PC-3 (cell line): Measurements from ENCODE around the gene CACNA1E. TPM values are rescaled to one million over a fixed set of nuclear protein-coding genes. Genes with fewer than 3 reads are reported as not detected.

Experiments used
- ATAC-seq: fragments of 200-7000 bp; cut with Tn5 transposase; 2 replicates; pipeline ENCODE4 v1.9.1; 2020; ENCODE audit warnings: mild to moderate bottlenecking, moderate library complexity
- BruUV-seq: library from RNA; stranded (reverse); fragments of 400-500 nt; replicated peaks from 2 replicates; lab custom pipeline; 2021; lab: Mats Ljungman, UMichigan
- CTCF ChIA-PET: fragments of 300-600 bp; sonication (Branson Sonifier 250); formaldehyde crosslinking; loops from one replicate; lab custom pipeline; 2022; ENCODE audit warnings: antibody characterized with exemption; lab: Charles Lee
- POLR2A ChIA-PET: fragments of 300-600 bp; sonication (Branson Sonifier 250); formaldehyde crosslinking; loops from one replicate; lab custom pipeline; 2022; ENCODE audit warnings: antibody characterized with exemption; ENCODE audit not compliant: unreplicated experiment; lab: Charles Lee
- DNase-seq: peaks from one replicate; pipeline ENCODE4 v3.0.0-alpha.2; 2015
- H2AFZ ChIP-seq: fragments of 300-600 bp; sonication (generic); 2 replicates; pipeline ENCODE4 v1.6.0; 2016; ENCODE audit warnings: antibody characterized with exemption, low read length
- H3F3A ChIP-seq: fragments of 300-600 bp; sonication (generic); one replicate; pipeline ENCODE4 v1.6.0; 2017; ENCODE audit warnings: antibody characterized with exemption, low read length, control low read depth, mild to moderate bottlenecking; ENCODE audit not compliant: unreplicated experiment
- H3K27ac ChIP-seq: fragments of 300-600 bp; sonication (generic); 2 replicates; pipeline ENCODE4 v1.5.1; 2016; ENCODE audit warnings: mild to moderate bottlenecking, low read length
- H3K27me3 ChIP-seq: fragments of 300-600 bp; sonication (generic); 2 replicates; pipeline ENCODE4 v1.6.1; 2016; ENCODE audit warnings: low read length, mixed read lengths
- H3K36me3 ChIP-seq: fragments of 300-600 bp; sonication (generic); 2 replicates; pipeline ENCODE4 v1.6.1; 2016; ENCODE audit warnings: low read depth, mixed run types, low read length, mixed read lengths
- H3K4me1 ChIP-seq: fragments of 300-600 bp; sonication (generic); 2 replicates; pipeline ENCODE4 v1.5.1; 2016; ENCODE audit warnings: low read length; ENCODE audit not compliant: insufficient read depth
- H3K4me2 ChIP-seq: fragments of 300-600 bp; sonication (generic); 2 replicates; pipeline ENCODE4 v1.6.0; 2016; ENCODE audit warnings: low read length
- H3K4me3 ChIP-seq: fragments of 300-600 bp; sonication (generic); 2 replicates; pipeline ENCODE4 v1.5.1; 2016; ENCODE audit warnings: mild to moderate bottlenecking, low read length, mixed read lengths
- H3K79me2 ChIP-seq: fragments of 300-600 bp; sonication (generic); 2 replicates; pipeline ENCODE4 v1.6.1; 2017; ENCODE audit warnings: low read length, mixed read lengths
- H3K9ac ChIP-seq: fragments of 300-600 bp; sonication (generic); 2 replicates; pipeline ENCODE4 v1.6.0; 2016; ENCODE audit warnings: mild to moderate bottlenecking, low read length
- H3K9me2 ChIP-seq: fragments of 300-600 bp; sonication (generic); replicated peaks from 2 replicates; pipeline ENCODE4 v1.6.1; 2016; ENCODE audit warnings: mixed run types, low read length, mixed read lengths
- H3K9me3 ChIP-seq: fragments of 300-600 bp; sonication (generic); 2 replicates; pipeline ENCODE4 v1.6.1; 2016; ENCODE audit warnings: low read length, mixed read lengths
- H4K20me1 ChIP-seq: fragments of 300-600 bp; sonication (generic); 2 replicates; pipeline ENCODE4 v1.6.1; 2016; ENCODE audit warnings: low read length, mixed read lengths
- CTCF ChIP-seq: fragments of 300-600 bp; sonication (generic); conservative IDR thresholded peaks from 2 replicates; pipeline ENCODE4 v1.5.1; 2017; ENCODE audit warnings: antibody characterized with exemption, low read depth, mild to moderate bottlenecking, low read length
- EZH2 ChIP-seq: fragments of 300-600 bp; sonication (generic); IDR thresholded peaks from one replicate; pipeline ENCODE4 v1.6.1; 2017; ENCODE audit warnings: antibody characterized with exemption, mild to moderate bottlenecking, low read length; ENCODE audit not compliant: unreplicated experiment
- EZH2phosphoT487 ChIP-seq: fragments of 300-600 bp; sonication (generic); IDR thresholded peaks from 2 replicates; pipeline ENCODE4 v1.6.1; 2018; ENCODE audit warnings: mild to moderate bottlenecking, antibody characterized with exemption, low read length, borderline replicate concordance
- intact Hi-C: fragments of 100-400 bp; cut with micrococcal nuclease; formaldehyde crosslinking; loops from 2 replicates; pipeline ENCODE4 v1.9.0; 2023
- total RNA-seq: library from RNA; depleted of rRNA; stranded (reverse); fragments of >200 nt; gene quantifications from 2 replicates; pipeline ENCODE4 v1.2.3, GENCODE V29; 2014

Gene CACNA1E
- total RNA-seq, 1 experiment from 2014 or later, result not detected

- POLR2A ChIA-PET, result no interaction called here
- no peaks in the 10 kb centered on the region for H3K4me1 ChIP-seq
- no peak overlapping the region for H2AFZ ChIP-seq
- H3K27ac ChIP-seq, result no peak overlapping the region
- no peak overlapping the region for H3K9ac ChIP-seq
- H3K9me2 ChIP-seq, result no peaks in the 10 kb centered on the region
- no peak overlapping the region for H3K4me2 ChIP-seq
- no peak for ATAC-seq
- H4K20me1 ChIP-seq, result no peaks in the 10 kb centered on the region
- H3K4me3 ChIP-seq, result no peak overlapping the region
- no peaks in the 10 kb centered on the region for H3K36me3 ChIP-seq
- intact Hi-C loops, result no loop called here
- no peak for TF ChIP-seq CTCF
- no peak for TF ChIP-seq EZH2
- TF ChIP-seq EZH2phosphoT487, result no peak
- no peak for DNase-seq
- H3K9me3 ChIP-seq, result no peaks in the 10 kb centered on the region
- H3K27me3 ChIP-seq, result peaks cover 59% of the 10 kb centered on the region
- CTCF ChIA-PET, result no interaction called here
- no peaks in the 10 kb centered on the region for H3F3A ChIP-seq
- no peaks in the 10 kb centered on the region for H3K79me2 ChIP-seq
- no TSS peak for BruUV-seq
These were observed 614 bp upstream of the CACNA1E start for GRCh38 chr1:181482521-181483284.

GRCh38 chr1:181484821-181485220, 1.5 kb downstream of the CACNA1E start:
- Histone ChIP-seq H3K9me3 (no peaks in the 10 kb centered on the region), H3K27ac (no peak overlapping the region), H2AFZ (no peak overlapping the region), H3K27me3 (peaks cover 66% of the 10 kb centered on the region), H3K79me2 (no peaks in the 10 kb centered on the region), H4K20me1 (no peaks in the 10 kb centered on the region), H3K4me3 (no peak overlapping the region), H3K36me3 (no peaks in the 10 kb centered on the region), H3K9me2 (no peaks in the 10 kb centered on the region), H3F3A (no peaks in the 10 kb centered on the region), H3K9ac (no peak overlapping the region), H3K4me1 (no peaks in the 10 kb centered on the region), H3K4me2 (no peak overlapping the region)
- CTCF ChIA-PET, result no interaction called here
- no TSS peak for BruUV-seq
- ATAC-seq (no peak), DNase-seq (no peak)
- intact Hi-C loops, result no loop called here
- POLR2A ChIA-PET, result no interaction called here
- TF ChIP-seq CTCF (no peak), EZH2phosphoT487 (no peak), EZH2 (no peak)
